ENCODE data around the gene RBMS3. TPM values are rescaled to one million over a fixed set of nuclear protein-coding genes. Genes with fewer than 3 reads are reported as not detected.
A peak's percentile ranks its signal among the peaks of the same experiment; 100 is the strongest.

Gene RBMS3
- total RNA-seq, 1 donor from 2014 or later, result 65.1 TPM

DNA sequence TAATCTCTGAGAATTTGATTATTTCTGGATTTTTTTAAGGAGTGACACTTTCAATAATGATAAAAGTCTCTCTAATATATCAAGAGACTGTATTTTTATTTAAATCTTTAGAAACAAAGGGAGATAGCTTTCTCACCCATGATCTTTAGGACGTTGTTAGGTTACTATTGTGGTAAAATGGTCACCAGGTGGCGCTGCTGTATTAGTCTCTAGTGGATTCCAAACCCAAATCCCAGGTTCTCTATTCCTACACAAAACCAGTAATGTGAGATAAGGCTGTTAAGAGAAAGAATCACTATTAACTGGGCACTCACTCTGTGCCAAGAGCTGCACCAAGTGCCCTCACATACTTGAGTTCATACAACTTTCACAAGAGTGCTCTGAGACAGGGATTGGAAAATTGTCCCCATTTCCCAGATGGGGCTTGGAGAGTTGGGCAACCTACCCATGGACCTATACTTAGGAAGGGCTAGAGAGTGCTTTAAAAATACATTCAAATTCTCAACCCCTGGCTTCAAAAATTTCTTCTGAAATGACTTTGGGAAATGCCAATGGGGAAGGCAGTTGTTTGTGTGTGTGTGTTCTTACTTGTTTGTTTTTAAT is 732.2 kb downstream of the RBMS3 start:
- H3K9me3 Mint-ChIP-seq (ENCODE audit: unreplicated experiment), result no peaks in the 10 kb centered on the region
- no peaks in the 10 kb centered on the region for H3K27me3 Mint-ChIP-seq (ENCODE audit: unreplicated experiment)
- H3K27ac Mint-ChIP-seq (ENCODE audit: unreplicated experiment), result no peak overlapping the region
- DNase-seq, result peak; percentile 68
- TF ChIP-seq, protein P1, sequence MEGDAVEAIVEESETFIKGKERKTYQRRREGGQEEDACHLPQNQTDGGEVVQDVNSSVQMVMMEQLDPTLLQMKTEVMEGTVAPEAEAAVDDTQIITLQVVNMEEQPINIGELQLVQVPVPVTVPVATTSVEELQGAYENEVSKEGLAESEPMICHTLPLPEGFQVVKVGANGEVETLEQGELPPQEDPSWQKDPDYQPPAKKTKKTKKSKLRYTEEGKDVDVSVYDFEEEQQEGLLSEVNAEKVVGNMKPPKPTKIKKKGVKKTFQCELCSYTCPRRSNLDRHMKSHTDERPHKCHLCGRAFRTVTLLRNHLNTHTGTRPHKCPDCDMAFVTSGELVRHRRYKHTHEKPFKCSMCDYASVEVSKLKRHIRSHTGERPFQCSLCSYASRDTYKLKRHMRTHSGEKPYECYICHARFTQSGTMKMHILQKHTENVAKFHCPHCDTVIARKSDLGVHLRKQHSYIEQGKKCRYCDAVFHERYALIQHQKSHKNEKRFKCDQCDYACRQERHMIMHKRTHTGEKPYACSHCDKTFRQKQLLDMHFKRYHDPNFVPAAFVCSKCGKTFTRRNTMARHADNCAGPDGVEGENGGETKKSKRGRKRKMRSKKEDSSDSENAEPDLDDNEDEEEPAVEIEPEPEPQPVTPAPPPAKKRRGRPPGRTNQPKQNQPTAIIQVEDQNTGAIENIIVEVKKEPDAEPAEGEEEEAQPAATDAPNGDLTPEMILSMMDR (IDR thresholded peaks at IDR 0.05; ENCODE audit: partially characterized antibody, unreplicated experiment), result peak; percentile 73
- no peaks in the 10 kb centered on the region for H3K36me3 Mint-ChIP-seq (ENCODE audit: unreplicated experiment)
- no peaks in the 10 kb centered on the region for H3K4me1 Mint-ChIP-seq (ENCODE audit: low read depth, unreplicated experiment)
- H3K4me3 Mint-ChIP-seq (ENCODE audit: unreplicated experiment), result no peak overlapping the region

DNA sequence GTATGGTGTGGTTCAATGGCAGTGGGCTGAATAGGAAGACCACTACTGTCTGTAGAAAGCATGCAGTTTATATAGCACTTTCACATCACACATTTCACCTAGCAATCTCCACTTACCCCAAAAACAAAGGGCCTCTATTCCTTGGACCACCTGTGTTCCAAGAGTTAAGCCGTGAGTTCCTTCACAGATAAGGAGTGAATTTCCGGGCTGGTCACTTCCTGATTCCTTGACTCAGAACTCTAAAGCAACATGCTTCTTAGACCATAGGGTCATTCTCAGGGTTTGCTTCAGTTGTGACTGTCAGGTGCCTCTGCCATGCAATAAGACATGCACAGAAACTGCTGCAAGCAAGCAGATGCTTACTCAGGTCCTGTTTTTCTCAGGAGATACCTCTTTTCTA is 737.0 kb downstream of the RBMS3 start:
- no peaks in the 10 kb centered on the region for H3K4me1 Mint-ChIP-seq (ENCODE audit: low read depth, unreplicated experiment)
- DNase-seq, result no peak
- H3K36me3 Mint-ChIP-seq (ENCODE audit: unreplicated experiment), result no peaks in the 10 kb centered on the region
- TF ChIP-seq, protein P1 (IDR thresholded peaks at IDR 0.05; ENCODE audit: partially characterized antibody, unreplicated experiment), result no peak
- H3K27me3 Mint-ChIP-seq (ENCODE audit: unreplicated experiment), result no peaks in the 10 kb centered on the region
- no peak overlapping the region for H3K27ac Mint-ChIP-seq (ENCODE audit: unreplicated experiment)
- no peak overlapping the region for H3K4me3 Mint-ChIP-seq (ENCODE audit: unreplicated experiment)
- H3K9me3 Mint-ChIP-seq (ENCODE audit: unreplicated experiment), result no peaks in the 10 kb centered on the region

DNA sequence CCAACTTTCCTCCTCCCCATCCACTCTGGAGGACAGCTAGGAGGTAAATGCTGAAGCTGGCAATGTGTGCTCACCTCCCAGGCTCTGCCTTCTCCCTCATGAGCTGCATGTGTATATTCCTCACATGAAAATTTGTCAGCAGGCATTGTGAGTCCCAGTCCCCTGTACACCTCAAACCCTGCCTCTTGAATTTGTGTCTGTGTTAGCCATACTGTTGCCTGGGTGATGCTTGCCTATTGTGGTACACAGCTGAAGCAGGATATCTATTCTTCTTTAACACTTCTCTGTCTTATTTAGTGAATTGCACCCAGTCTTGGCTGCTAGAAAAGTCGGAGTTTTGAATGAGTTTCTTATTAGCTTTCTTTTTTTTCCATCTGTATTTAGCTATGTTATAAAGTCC is 739.5 kb downstream of the RBMS3 start:
- TF ChIP-seq, protein P1 (IDR thresholded peaks at IDR 0.05; ENCODE audit: partially characterized antibody, unreplicated experiment), result no peak
- Mint-ChIP-seq H3K27me3 (ENCODE audit: unreplicated experiment) (no peaks in the 10 kb centered on the region), H3K27ac (ENCODE audit: unreplicated experiment) (no peak overlapping the region), H3K36me3 (ENCODE audit: unreplicated experiment) (no peaks in the 10 kb centered on the region), H3K4me1 (ENCODE audit: low read depth, unreplicated experiment) (no peaks in the 10 kb centered on the region), H3K9me3 (ENCODE audit: unreplicated experiment) (no peaks in the 10 kb centered on the region), H3K4me3 (ENCODE audit: unreplicated experiment) (no peak overlapping the region)
- no peak for DNase-seq

DNA sequence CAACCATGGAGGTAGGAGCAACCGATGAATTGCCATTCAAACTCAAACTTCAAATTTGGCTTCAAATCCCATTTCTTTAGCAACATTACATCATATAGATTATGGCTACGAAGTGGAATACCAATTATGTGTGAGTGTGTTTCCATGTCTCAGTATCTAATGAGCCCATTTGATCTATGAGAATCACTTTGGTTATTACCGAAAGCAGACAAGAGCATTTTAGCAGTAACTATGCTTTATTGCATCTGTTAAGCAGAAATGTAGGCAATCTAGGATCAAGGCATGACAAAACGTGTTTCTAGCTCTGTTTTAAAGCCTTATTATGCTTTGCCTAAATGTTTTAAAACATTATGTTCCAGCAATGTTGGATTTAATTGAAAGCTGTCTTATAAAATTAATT is 743.6 kb downstream of the RBMS3 start:
- Mint-ChIP-seq H3K27ac (ENCODE audit: unreplicated experiment) (no peak overlapping the region), H3K27me3 (ENCODE audit: unreplicated experiment) (no peaks in the 10 kb centered on the region), H3K36me3 (ENCODE audit: unreplicated experiment) (no peaks in the 10 kb centered on the region), H3K4me3 (ENCODE audit: unreplicated experiment) (no peak overlapping the region), H3K9me3 (ENCODE audit: unreplicated experiment) (no peaks in the 10 kb centered on the region), H3K4me1 (ENCODE audit: low read depth, unreplicated experiment) (no peaks in the 10 kb centered on the region)
- no peak for DNase-seq
- TF ChIP-seq, protein P1 (IDR thresholded peaks at IDR 0.05; ENCODE audit: partially characterized antibody, unreplicated experiment), result no peak

DNA sequence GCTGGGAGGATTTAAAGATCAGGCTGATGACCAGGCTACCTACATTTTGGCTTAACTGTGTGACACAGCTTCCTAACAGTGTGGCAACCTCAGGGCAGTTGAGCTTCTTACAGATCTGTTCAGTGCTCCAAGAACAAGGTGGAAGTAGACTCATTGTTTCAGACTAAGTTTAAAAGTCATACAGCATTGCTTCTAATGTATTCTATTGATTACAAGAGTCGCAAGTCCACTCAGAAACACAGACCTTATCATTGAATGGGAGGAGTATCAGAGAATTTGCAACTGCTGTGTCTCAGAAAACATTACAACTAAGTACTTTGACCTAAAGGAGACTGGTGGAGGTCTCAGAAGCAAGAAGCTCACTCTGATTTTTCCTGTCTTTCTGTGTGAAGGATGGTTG is 746.0 kb downstream of the RBMS3 start:
- Mint-ChIP-seq H3K4me3 (ENCODE audit: unreplicated experiment) (no peak overlapping the region), H3K4me1 (ENCODE audit: low read depth, unreplicated experiment) (no peaks in the 10 kb centered on the region), H3K36me3 (ENCODE audit: unreplicated experiment) (no peaks in the 10 kb centered on the region), H3K27ac (ENCODE audit: unreplicated experiment) (no peak overlapping the region), H3K9me3 (ENCODE audit: unreplicated experiment) (no peaks in the 10 kb centered on the region), H3K27me3 (ENCODE audit: unreplicated experiment) (no peaks in the 10 kb centered on the region)
- no peak for DNase-seq
- TF ChIP-seq, protein P1 (IDR thresholded peaks at IDR 0.05; ENCODE audit: partially characterized antibody, unreplicated experiment), result no peak
